ENCODE data around the gene PDPK1. TPM values are rescaled to one million over a fixed set of nuclear protein-coding genes. Genes with fewer than 3 reads are reported as not detected.
A peak's percentile ranks its signal among the peaks of the same experiment; 100 is the strongest.

The PDPK1 gene
- total and polyA plus RNA-seq, 8 donors = 36.5 to 64.8 (median 44.4) TPM

DNA sequence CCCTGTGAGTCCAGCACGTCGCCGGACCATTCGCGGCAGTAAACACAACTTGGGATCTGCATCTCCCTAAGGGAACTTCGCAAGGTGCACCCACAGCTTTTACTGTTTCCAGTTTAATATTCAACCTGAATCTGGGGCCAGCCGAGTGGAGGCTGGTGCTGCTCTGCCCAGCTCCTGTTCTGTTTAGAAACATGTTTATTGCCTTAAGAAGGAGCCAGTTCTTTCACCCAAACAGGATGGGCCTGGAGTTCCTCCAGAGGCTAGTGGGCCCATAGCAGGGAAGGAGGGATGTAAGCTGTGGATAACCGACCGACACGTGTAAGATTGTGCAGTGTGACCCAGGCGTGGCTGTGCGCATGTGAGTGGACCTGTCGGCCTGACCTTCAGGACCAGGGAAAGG lies 45.5 kb upstream of the PDPK1 start:
- no peak for TF ChIP-seq CTCF (IDR thresholded peaks at IDR 0.05)
- peaks cover 3 to 25% of the 10 kb centered on the region in 2 donors for H3K4me1 ChIP-seq
- no peaks in the 10 kb centered on the region for H3K27me3 ChIP-seq
- ATAC-seq = no peak
- H3K36me3 ChIP-seq = peaks cover 0 to 26% of the 10 kb centered on the region in 2 donors
- no peaks in the 10 kb centered on the region for H3K9me3 ChIP-seq
- intact Hi-C loops (cut with DNase I) = no loop called here
- H3K27ac ChIP-seq = no peak overlapping the region
- no peak for DNase-seq
- H3K4me3 ChIP-seq = no peak overlapping the region

GRCh38 chr16:2493605-2494004 lies 44.2 kb upstream of the PDPK1 start:
- Histone ChIP-seq H3K4me1 (peaks cover 14 to 25% of the 10 kb centered on the region in 2 donors), H3K27me3 (no peaks in the 10 kb centered on the region), H3K9me3 (no peaks in the 10 kb centered on the region), H3K36me3 (peaks cover 0 to 38% of the 10 kb centered on the region in 2 donors), H3K4me3 (no peak overlapping the region), H3K27ac (peak overlapping the region; percentile 11 to 53)
- DNase-seq = peak in 1 of 4 donors; percentile 55
- intact Hi-C loops (cut with DNase I) = no loop called here
- peak; percentile 76 for ATAC-seq
- TF ChIP-seq CTCF (IDR thresholded peaks at IDR 0.05) = no peak

DNA sequence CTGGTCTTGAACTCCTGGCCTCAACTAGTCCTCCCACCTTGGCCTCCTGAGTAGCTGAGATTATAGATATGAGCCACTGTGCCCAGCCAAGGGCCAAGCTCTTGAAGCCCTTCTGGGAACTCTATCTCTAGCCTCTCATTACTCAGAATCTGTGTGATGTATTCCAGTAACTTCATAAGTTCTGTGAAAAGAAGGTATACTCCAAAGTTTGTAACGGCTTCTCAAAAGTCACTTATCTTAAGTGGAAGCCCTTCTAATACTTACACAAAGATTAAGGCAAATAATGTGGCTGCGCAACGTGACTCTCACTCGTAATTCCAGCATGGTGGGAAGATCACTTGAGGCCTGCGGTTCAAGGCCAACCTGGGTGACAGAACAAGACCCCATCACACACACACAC lies 43.2 kb upstream of the PDPK1 start:
- Histone ChIP-seq H3K27me3 (no peaks in the 10 kb centered on the region), H3K36me3 (peaks cover 0 to 47% of the 10 kb centered on the region in 2 donors), H3K9me3 (no peaks in the 10 kb centered on the region), H3K27ac (peak overlapping the region; percentile 33 to 59), H3K4me3 (no peak overlapping the region), H3K4me1 (peaks cover 14 to 27% of the 10 kb centered on the region in 2 donors)
- TF ChIP-seq CTCF (IDR thresholded peaks at IDR 0.05) = no peak
- DNase-seq = peak in 1 of 4 donors; percentile 68
- ATAC-seq = peak; percentile 61
- intact Hi-C loops (cut with DNase I) = no loop called here

- Histone ChIP-seq H3K36me3 (peaks cover 0 to 50% of the 10 kb centered on the region in 2 donors), H3K27ac (peak overlapping the region in 1 of 2 donors; percentile 59), H3K27me3 (no peaks in the 10 kb centered on the region), H3K4me1 (peaks cover 14 to 27% of the 10 kb centered on the region in 2 donors), H3K9me3 (no peaks in the 10 kb centered on the region), H3K4me3 (no peak overlapping the region)
- intact Hi-C loops (cut with DNase I) = no loop called here
- ATAC-seq (no peak), DNase-seq (no peak)
- no peak for TF ChIP-seq CTCF (IDR thresholded peaks at IDR 0.05)
Measured at GRCh38 chr16:2495041-2495440, 42.8 kb upstream of the PDPK1 start.

- H3K27me3 ChIP-seq = no peaks in the 10 kb centered on the region
- ATAC-seq = no peak
- intact Hi-C loops (cut with DNase I) = no loop called here
- no peak for TF ChIP-seq CTCF (IDR thresholded peaks at IDR 0.05)
- H3K9me3 ChIP-seq = no peaks in the 10 kb centered on the region
- peak in 1 of 4 donors; percentile 75 for DNase-seq
- H3K27ac ChIP-seq = no peak overlapping the region
- no peak overlapping the region for H3K4me3 ChIP-seq
- H3K36me3 ChIP-seq = peaks cover 0 to 50% of the 10 kb centered on the region in 2 donors
- H3K4me1 ChIP-seq = peaks cover 14 to 37% of the 10 kb centered on the region in 2 donors
Measured at GRCh38 chr16:2496223-2497115, 41.4 kb upstream of the PDPK1 start.

All from left lung (tissue), 10 donors.